ENCODE data around the gene PLXNA1.

Gene PLXNA1

DNA sequence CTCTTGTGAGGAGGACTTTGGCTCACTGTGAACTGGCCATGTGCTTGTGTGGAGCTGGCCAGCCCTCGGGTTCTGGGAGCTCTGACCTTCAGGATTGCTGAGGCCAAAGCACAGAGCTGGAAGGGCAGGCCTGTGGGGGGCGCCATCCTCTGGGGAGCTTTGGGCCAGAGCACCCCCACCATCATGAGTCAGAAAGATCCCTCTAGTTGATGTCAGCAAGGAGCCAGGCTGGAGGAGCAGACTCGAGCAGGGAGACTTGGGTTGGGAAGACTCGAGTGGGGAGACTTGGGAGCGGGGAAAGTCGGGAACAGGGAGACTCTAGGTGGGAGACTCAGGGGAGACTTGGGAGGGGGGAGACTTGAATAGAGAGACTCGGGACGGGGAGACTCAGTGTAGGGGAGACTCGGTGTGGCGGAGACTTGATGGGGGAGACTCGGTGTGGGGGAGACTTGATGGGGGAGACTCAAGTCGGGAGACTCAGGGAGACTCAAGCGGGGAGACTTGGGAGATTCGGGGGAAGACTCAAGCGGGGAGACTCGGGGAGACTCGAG, 37.7 kb upstream of the PLXNA1 start:
- Histone ChIP-seq H3K27me3 (ENCODE audit: insufficient read depth, low read length, poor library complexity) (no peaks in the 10 kb centered on the region), H2AFZ (ENCODE audit: low read depth, low read length) (no peak overlapping the region), H3K9me3 (ENCODE audit: insufficient read depth, low read length, severe bottlenecking) (no peaks in the 10 kb centered on the region), H3K9ac (ENCODE audit: low read depth, low read length) (no peak overlapping the region), H3K36me3 (ENCODE audit: insufficient read depth, low read length) (peaks cover 9% of the 10 kb centered on the region), H3K4me1 (ENCODE audit: insufficient read depth, low read length) (no peaks in the 10 kb centered on the region), H3K4me2 (ENCODE audit: insufficient read depth, low read length) (no peak overlapping the region), H3K4me3 (ENCODE audit: low read depth in 1 of 2, low read length in 2 of 2) (no peak overlapping the region), H4K20me1 (ENCODE audit: insufficient read depth, low read length) (0 out of 2 replicates have a peak, but pooled peaks cover 4% of the 10 kb centered on the region), H3K79me2 (ENCODE audit: insufficient read depth, low read length) (no peaks in the 10 kb centered on the region), H3K27ac (ENCODE audit: low read length) (no peak overlapping the region)
- TF ChIP-seq, protein P1, sequence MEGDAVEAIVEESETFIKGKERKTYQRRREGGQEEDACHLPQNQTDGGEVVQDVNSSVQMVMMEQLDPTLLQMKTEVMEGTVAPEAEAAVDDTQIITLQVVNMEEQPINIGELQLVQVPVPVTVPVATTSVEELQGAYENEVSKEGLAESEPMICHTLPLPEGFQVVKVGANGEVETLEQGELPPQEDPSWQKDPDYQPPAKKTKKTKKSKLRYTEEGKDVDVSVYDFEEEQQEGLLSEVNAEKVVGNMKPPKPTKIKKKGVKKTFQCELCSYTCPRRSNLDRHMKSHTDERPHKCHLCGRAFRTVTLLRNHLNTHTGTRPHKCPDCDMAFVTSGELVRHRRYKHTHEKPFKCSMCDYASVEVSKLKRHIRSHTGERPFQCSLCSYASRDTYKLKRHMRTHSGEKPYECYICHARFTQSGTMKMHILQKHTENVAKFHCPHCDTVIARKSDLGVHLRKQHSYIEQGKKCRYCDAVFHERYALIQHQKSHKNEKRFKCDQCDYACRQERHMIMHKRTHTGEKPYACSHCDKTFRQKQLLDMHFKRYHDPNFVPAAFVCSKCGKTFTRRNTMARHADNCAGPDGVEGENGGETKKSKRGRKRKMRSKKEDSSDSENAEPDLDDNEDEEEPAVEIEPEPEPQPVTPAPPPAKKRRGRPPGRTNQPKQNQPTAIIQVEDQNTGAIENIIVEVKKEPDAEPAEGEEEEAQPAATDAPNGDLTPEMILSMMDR (IDR thresholded peaks at IDR 0.05; ENCODE audit: borderline replicate concordance, extremely low read depth, low read length, poor library complexity, severe bottlenecking), result peak; percentile 16
- no peak for TF ChIP-seq EZH2 (IDR thresholded peaks at IDR 0.05; ENCODE audit: borderline replicate concordance, low read depth, low read length, severe bottlenecking)
- no peak for ATAC-seq (ENCODE audit: insufficient read depth, low read depth)
- DNase-seq, result no peak

DNA sequence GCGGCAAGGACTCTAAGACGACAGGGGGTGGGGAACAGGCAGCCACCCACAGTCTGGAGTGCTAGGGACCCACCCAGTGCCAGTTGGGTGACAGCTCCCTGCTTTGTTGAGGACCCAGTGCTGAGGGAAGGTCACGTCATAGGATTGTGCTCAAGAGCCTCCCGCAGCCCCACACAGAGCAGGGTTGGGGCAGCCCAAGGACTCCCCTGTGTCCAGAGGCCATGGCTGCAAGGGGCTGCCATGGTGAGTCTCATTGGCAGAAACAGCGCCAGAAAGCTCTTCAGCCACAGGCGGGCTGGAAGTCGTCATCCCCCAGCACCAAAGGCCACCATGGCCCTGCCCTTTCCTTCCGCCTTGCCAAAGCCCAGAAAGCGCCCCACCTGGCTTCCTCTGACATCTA, 37.0 kb upstream of the PLXNA1 start:
- no peak for ATAC-seq (ENCODE audit: insufficient read depth, low read depth)
- TF ChIP-seq, protein P1 (IDR thresholded peaks at IDR 0.05; ENCODE audit: borderline replicate concordance, extremely low read depth, low read length, poor library complexity, severe bottlenecking), result no peak
- TF ChIP-seq EZH2 (IDR thresholded peaks at IDR 0.05; ENCODE audit: borderline replicate concordance, low read depth, low read length, severe bottlenecking), result no peak
- no peak overlapping the region for H3K9ac ChIP-seq (ENCODE audit: low read depth, low read length)

DNA sequence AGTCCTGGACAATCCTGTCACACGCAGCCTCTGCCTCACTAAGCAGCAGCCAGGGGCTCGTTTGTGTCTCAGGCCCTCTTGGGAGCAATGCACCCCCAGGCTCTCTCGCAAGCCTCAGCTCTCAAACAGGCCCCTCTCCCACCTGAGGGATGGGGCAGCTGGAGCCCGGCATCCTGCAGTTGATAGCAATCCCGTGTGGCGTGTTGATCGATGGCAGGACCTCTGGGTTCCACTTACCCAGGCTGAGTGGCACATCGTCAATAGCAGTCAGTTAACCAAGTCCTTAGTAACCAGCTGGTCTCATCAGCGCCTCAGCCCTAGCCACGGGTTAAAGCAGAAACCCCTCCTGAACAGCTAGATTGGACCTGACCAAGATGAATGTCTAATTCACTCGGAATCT, 36.5 kb upstream of the PLXNA1 start:
- Histone ChIP-seq H3K4me3 (ENCODE audit: low read depth in 1 of 2, low read length in 2 of 2) (no peak overlapping the region), H4K20me1 (ENCODE audit: insufficient read depth, low read length) (0 out of 2 replicates have a peak, but pooled peaks cover 4% of the 10 kb centered on the region), H2AFZ (ENCODE audit: low read depth, low read length) (no peak overlapping the region), H3K4me2 (ENCODE audit: insufficient read depth, low read length) (no peak overlapping the region), H3K27ac (ENCODE audit: low read length) (no peak overlapping the region), H3K36me3 (ENCODE audit: insufficient read depth, low read length) (peaks cover 9% of the 10 kb centered on the region), H3K9ac (ENCODE audit: low read depth, low read length) (no peak overlapping the region), H3K9me3 (ENCODE audit: insufficient read depth, low read length, severe bottlenecking) (no peaks in the 10 kb centered on the region), H3K4me1 (ENCODE audit: insufficient read depth, low read length) (no peaks in the 10 kb centered on the region), H3K79me2 (ENCODE audit: insufficient read depth, low read length) (no peaks in the 10 kb centered on the region), H3K27me3 (ENCODE audit: insufficient read depth, low read length, poor library complexity) (no peaks in the 10 kb centered on the region)
- no peak for DNase-seq
- ATAC-seq (ENCODE audit: insufficient read depth, low read depth), result no peak
- TF ChIP-seq, protein P1 (IDR thresholded peaks at IDR 0.05; ENCODE audit: borderline replicate concordance, extremely low read depth, low read length, poor library complexity, severe bottlenecking), result no peak
- no peak for TF ChIP-seq EZH2 (IDR thresholded peaks at IDR 0.05; ENCODE audit: borderline replicate concordance, low read depth, low read length, severe bottlenecking)

More for the DNA sequence above, 37.0 kb upstream of the PLXNA1 start:
- Histone ChIP-seq H3K4me2 (ENCODE audit: insufficient read depth, low read length) (no peak overlapping the region), H4K20me1 (ENCODE audit: insufficient read depth, low read length) (0 out of 2 replicates have a peak, but pooled peaks cover 4% of the 10 kb centered on the region), H2AFZ (ENCODE audit: low read depth, low read length) (no peak overlapping the region), H3K4me3 (ENCODE audit: low read depth in 1 of 2, low read length in 2 of 2) (no peak overlapping the region), H3K27ac (ENCODE audit: low read length) (no peak overlapping the region), H3K4me1 (ENCODE audit: insufficient read depth, low read length) (no peaks in the 10 kb centered on the region), H3K79me2 (ENCODE audit: insufficient read depth, low read length) (no peaks in the 10 kb centered on the region), H3K9me3 (ENCODE audit: insufficient read depth, low read length, severe bottlenecking) (no peaks in the 10 kb centered on the region), H3K27me3 (ENCODE audit: insufficient read depth, low read length, poor library complexity) (no peaks in the 10 kb centered on the region), H3K36me3 (ENCODE audit: insufficient read depth, low read length) (peaks cover 9% of the 10 kb centered on the region)
- DNase-seq, result no peak

Measured in DND-41 (cell line).